ENCODE results near the gene KDM4B.

The KDM4B gene

GRCh38 chr19:5126498-5127223 is 157.7 kb downstream of the KDM4B start:
- DNase-seq, result no peak

- DNase-seq, result no peak
Observed at GRCh38 chr19:5127717-5128116, 158.8 kb downstream of the KDM4B start.

- DNase-seq, result no peak
Observed at GRCh38 chr19:5128251-5128935, 159.5 kb downstream of the KDM4B start.

GRCh38 chr19:5128936-5129389 is 160.1 kb downstream of the KDM4B start:
- DNase-seq, result no peak

GRCh38 chr19:5129691-5130090 is 160.8 kb downstream of the KDM4B start:
- no peak for DNase-seq

GRCh38 chr19:5130371-5131030 is 161.6 kb downstream of the KDM4B start:
- peak; percentile 13 for DNase-seq

GRCh38 chr19:5131031-5131505 is 162.2 kb downstream of the KDM4B start:
- no peak for DNase-seq

GRCh38 chr19:5131506-5132205 is 162.7 kb downstream of the KDM4B start:
- no peak for DNase-seq

GRCh38 chr19:5132206-5132560 is 163.3 kb downstream of the KDM4B start:
- DNase-seq, result no peak

- DNase-seq, result no peak
Observed at GRCh38 chr19:5132698-5133651, 164.1 kb downstream of the KDM4B start.

- no peak for DNase-seq
Observed at GRCh38 chr19:5133986-5134595, 165.2 kb downstream of the KDM4B start.

- no peak for DNase-seq
Observed at GRCh38 chr19:5134691-5135090, 165.8 kb downstream of the KDM4B start.

GRCh38 chr19:5136073-5136855 is 167.4 kb downstream of the KDM4B start:
- no peak for DNase-seq

- DNase-seq, result no peak
Observed at GRCh38 chr19:5137114-5137513, 168.2 kb downstream of the KDM4B start.

GRCh38 chr19:5137571-5138124 is 168.7 kb downstream of the KDM4B start:
- DNase-seq, result no peak

GRCh38 chr19:5138606-5139582 is 170.0 kb downstream of the KDM4B start:
- peak; percentile 48 for DNase-seq

- no peak for DNase-seq
Observed at GRCh38 chr19:5139583-5140325, 170.8 kb downstream of the KDM4B start.

GRCh38 chr19:5141129-5141849 is 172.4 kb downstream of the KDM4B start:
- no peak for DNase-seq

Data from activated T-cell treated with anti-CD3 and anti-CD28 coated beads for 4 hours (primary cell).